GM10266 (cell line): ENCODE data around the gene LRRC34.
A peak's percentile ranks its signal among the peaks of the same experiment; 100 is the strongest.

Source experiments
- DNase-seq: peaks from one replicate; pipeline ENCODE4 v3.0.0; 2012; ENCODE audit errors: extremely low spot score
- CTCF ChIP-seq: IDR thresholded peaks from 2 replicates; pipeline ENCODE4 v1.5.1; 2012; ENCODE audit warnings: mild to moderate bottlenecking, low read depth; ENCODE audit not compliant: control insufficient read depth, insufficient read depth; ENCODE audit errors: missing control alignments

LRRC34 gene

GRCh38 chr3:169774186-169774585 is 38.5 kb downstream of the LRRC34 start:
- DNase-seq, result no peak
- TF ChIP-seq CTCF, result no peak

- peak; percentile 89 for DNase-seq
- TF ChIP-seq CTCF, result peak; percentile 11
Measured at GRCh38 chr3:169772897-169773816, 39.5 kb downstream of the LRRC34 start, which contains the start of gene MYNN. Gene MYNN (plus strand): TSS chr3:169773396. CDS start chr3:169774296, 900 bp downstream.

GRCh38 chr3:169772305-169772896 is 40.3 kb downstream of the LRRC34 start:
- peak; percentile 68 for DNase-seq
- TF ChIP-seq CTCF, result no peak

GRCh38 chr3:169771497-169772304 is 41.0 kb downstream of the LRRC34 start:
- TF ChIP-seq CTCF, result no peak
- peak; percentile 47 for DNase-seq

GRCh38 chr3:169769287-169770181 is 43.2 kb downstream of the LRRC34 start, which contains the start of gene ACTRT3:
Gene ACTRT3 (minus strand): TSS chr3:169769561. CDS start chr3:169769520, 41 bp downstream.
- TF ChIP-seq CTCF, result peak; percentile 33
- DNase-seq, result peak; percentile 86

GRCh38 chr3:169764882-169765612 is 47.7 kb downstream of the LRRC34 start, which contains the start of gene TERC:
Gene TERC (minus strand): TSS chr3:169765060.
- no peak for TF ChIP-seq CTCF
- DNase-seq, result peak; percentile 93
